Heart left ventricle (tissue), 13 donors: ENCODE results near the gene DMXL2.

Source experiments
- POLR2A ChIP-seq, 2 donors: fragments of 450-650 bp; IDR thresholded peaks; one replicate each; pipeline ENCODE4 v1.6.1; 2017; ENCODE audit warnings: antibody characterized with exemption in 2 of 2, mild to moderate bottlenecking in 2 of 2, moderate library complexity in 2 of 2
- TF ChIP-seq, protein P1 (sequence below), 12 donors: fragments of 200-600 bp; sonication (generic) in 4 of 12; IDR thresholded peaks; one replicate each; pipeline versions ENCODE4 v1.5.0 to v1.8.0; 2018 to 2022; ENCODE audit warnings: antibody characterized with exemption in 12 of 12, mild to moderate bottlenecking in 5 of 12
- donor health status: ischemic (EF 13 %, LVEDD 7.1; RV severe dilation, severe dysfunction).
- donor health status: DM: no; HTN: yes; CAD: no.
- donor health status: DM: no; HTN: no; CAD: no.
- donor health status: ischemic (EF 25% LVEDD 6.9; RV normal size, moderate dysfunction).
- donor health status: ischemic (EF 25% LVEDD 5.7; RV mildly dilated, moderate dysfunction).
- donor health status: ischemic (EF 35%, LVEDD 5.7; RV mildly dilated, moderate dysfunction).
- donor health status: nonischemic (EF 11% LVEDD 7.7; RV severe dilation, severe dysfunction).
- donor health status: DM: yes; HTN: yes; CAD: no.
- donor health status: PGD.
- donor health status: ischemic (EF 29% LVEDD 5.4; RV normal size, mild dysfunction).
- donor health status: nonischemic (EF 23%, LVEDD 6.1; RV moderate dilation, normal function).

DNA sequence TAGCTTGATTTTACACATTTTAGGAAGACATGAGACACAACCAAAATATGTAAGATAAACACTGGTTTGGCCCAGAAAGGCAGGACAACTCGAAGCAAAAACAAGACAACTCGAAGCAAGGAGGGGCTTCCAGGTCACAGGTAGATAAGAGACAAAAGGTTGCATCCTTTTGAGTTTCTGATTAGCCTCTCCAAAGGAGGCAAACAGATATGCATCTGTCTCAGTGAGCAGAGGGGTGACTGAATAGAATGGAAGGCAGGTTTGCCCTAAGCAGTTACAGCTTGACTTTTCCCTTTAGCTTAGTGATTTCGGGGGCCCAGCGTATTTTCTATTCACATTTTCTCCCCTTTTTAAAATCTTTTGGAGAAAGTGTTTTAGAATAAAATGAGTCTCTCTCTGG, 206.4 kb downstream of the DMXL2 start:
- TF ChIP-seq, protein P1, sequence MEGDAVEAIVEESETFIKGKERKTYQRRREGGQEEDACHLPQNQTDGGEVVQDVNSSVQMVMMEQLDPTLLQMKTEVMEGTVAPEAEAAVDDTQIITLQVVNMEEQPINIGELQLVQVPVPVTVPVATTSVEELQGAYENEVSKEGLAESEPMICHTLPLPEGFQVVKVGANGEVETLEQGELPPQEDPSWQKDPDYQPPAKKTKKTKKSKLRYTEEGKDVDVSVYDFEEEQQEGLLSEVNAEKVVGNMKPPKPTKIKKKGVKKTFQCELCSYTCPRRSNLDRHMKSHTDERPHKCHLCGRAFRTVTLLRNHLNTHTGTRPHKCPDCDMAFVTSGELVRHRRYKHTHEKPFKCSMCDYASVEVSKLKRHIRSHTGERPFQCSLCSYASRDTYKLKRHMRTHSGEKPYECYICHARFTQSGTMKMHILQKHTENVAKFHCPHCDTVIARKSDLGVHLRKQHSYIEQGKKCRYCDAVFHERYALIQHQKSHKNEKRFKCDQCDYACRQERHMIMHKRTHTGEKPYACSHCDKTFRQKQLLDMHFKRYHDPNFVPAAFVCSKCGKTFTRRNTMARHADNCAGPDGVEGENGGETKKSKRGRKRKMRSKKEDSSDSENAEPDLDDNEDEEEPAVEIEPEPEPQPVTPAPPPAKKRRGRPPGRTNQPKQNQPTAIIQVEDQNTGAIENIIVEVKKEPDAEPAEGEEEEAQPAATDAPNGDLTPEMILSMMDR (IDR thresholded peaks at IDR 0.05) = no peak
- no peak for TF ChIP-seq POLR2A (IDR thresholded peaks at IDR 0.05)
